Activated CD4-positive, alpha-beta T cell treated with anti-CD3 and anti-CD28 coated beads for 24 hours (primary cell): ENCODE data around the gene TREM1.

Experiments
- DNase-seq, 2 donors: peaks; one replicate each; pipeline ENCODE4 v3.0.0-alpha.2; 2020; ENCODE audit warnings: low read depth in 2 of 2

TREM1 gene

DNA sequence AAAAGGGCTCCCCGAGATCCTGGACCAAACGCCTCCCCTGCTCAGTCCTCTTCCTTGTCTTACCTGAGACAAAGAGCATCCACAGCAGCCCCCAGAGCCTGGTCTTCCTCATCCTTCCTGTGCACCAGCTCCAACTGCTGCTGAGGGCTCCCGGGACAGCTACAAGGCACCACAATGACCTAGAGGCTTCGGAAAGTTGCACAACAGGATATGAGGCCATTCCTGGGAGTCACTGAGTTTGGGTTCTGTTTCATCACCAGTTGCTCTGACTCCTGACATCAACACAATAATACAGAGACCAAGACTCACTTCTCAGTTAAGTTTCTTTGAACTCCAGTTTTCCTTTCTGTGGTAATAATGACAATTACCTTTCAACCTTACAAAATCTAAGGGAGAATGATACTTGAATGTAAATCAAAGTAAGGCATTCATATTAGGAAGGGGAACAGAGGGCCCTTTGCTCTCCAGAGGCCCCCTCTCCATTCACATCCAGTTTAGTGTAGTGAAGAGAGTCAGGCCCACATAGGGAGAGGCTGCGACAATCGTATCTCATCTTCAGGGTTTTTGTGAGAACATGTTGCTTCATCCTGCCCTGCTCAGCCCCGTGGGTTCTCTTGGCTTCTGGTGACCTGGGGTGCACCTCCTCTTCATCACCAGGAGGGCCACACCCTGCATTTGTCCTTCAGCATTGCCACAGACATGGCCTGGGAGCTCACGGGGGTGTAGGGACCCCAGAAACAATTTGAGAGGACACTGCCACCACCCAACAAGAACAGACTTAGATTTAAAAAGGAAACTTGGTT, at the start of gene TREM1:
Gene TREM1, minus strand, starts transcription at position 139 of the 803 bp plus-strand sequence. Its CDS starts 27 bp downstream, at position 112.
- DNase-seq: no peak

DNA sequence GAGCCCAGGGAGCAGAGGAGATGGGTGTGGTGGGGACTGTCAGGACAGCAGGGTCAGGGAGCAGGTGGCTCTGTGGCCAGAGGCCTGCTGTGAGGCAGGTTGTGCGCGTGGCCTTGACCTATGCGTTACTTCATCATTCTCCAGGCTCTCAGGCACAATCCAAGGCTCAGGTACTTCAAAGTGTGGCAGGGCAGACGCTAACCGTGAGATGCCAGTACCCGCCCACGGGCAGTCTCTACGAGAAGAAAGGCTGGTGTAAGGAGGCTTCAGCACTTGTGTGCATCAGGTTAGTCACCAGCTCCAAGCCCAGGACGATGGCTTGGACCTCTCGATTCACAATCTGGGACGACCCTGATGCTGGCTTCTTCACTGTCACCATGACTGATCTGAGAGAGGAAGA, 49.5 kb upstream of the TREM1 start:
- DNase-seq: no peak

DNA sequence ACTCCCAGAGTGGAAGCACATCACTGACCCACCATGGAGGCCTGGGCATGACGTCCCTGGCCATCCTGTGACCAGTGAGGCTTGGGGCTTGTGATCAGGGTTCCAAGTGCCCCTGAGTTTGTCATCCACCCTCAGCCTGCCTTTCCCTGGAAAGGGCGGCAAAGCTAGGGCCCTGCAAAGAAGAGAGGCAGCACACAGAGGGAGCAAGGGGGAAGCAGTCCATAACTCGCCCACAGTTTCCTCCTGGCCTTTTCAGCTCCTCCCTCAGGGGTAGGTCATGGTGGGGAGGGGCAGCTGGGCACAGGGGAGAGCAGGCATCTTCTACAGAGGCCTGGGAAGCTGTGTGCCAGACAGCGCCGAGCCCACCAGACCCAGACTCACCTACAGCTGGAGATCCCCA, 48.8 kb upstream of the TREM1 start, which contains the start of gene NCR2:
Gene NCR2, plus strand, starts transcription at position 313 of the 400 bp plus-strand sequence. CDS start 269 bp downstream, outside the sequence.
- no peak for DNase-seq

DNA sequence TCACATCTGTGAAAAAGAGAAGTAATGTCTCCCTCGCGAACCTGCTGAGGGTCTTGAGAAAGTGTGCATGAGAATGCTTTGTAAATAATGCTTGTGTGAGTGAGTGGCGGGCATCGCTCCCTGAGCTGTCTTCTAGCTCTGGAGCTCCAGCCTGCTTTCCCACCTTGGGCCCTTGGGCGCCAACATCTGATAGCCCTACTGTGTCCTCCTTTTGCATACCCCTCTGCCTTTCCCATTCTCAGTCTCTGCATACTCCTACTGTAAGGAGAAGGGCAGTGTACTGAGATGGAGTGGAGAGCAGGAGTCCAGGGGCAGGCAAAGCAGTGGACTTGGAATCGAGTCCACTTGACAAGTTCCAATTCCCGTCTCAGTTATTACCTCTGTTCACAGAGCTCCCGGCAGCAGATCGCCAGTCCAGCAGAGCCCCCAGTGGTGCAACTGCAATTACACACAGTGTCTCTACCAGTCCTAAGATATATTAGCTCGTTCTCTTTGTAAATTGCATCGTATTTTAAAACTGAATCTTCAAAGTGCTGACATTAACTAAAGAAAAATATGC, 48.1 kb upstream of the TREM1 start:
- no peak for DNase-seq

DNA sequence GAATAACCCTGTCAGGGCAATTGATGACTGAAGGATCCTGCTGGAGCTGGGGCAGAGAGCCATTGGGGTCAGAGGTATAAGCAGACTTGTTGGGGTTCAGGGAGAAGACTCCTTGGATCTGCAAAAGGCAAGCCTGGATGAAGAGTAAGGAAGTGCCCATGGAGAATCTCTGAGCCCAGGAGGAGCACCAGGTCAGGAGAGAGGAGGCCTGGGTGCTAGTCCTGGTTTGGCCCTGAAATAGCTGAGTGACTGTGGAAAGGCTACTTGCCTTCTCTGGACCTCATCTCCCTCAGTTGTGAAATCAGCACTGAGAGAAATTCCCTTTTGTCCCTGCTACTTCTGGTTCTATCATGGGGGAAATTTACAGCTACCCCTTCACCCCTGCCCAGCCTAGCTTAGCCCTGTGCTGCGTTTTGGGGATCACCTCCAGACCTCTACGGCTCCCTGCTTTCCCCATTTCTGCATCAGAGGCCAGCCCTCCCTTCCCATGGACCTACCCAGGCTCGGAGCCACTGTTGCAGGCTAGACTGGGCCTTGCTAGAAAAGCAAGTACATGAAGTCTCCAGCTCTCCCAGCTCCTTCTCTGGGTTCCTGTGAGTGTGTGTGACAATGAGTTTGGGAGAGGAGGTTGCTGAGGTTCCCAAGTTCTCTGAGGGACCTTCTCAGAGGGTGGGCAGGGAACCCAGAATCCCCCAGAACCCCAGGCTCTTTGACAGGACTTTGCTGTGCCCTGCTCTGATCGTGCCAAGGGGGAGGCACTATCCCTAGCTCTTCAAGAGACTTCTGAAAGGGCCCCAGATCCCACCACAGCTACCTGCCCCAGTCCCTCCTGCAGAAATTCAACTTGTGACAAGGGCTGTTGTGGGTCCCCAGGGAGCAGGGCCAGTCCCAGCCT, 46.6 kb upstream of the TREM1 start:
- no peak for DNase-seq

DNA sequence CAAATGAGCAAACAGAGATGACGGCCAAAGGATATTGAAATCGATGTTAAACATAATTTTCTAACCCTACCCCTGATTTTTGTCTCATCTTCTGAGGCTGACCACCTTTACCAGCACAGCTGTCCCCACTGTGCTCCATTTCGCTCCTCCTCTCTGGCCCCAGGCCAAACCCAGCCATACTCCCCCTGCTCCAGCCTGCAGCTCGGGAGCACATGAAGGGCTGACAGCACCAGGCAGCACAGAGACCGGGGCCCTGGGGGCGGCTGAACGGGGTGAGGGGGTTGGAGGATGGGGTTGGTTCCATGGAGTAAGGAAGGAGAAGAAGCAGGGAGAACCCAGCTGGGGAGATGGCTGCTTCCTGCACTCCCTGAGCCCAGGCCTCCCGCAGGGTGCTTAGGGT, 45.8 kb upstream of the TREM1 start:
- no peak for DNase-seq

DNA sequence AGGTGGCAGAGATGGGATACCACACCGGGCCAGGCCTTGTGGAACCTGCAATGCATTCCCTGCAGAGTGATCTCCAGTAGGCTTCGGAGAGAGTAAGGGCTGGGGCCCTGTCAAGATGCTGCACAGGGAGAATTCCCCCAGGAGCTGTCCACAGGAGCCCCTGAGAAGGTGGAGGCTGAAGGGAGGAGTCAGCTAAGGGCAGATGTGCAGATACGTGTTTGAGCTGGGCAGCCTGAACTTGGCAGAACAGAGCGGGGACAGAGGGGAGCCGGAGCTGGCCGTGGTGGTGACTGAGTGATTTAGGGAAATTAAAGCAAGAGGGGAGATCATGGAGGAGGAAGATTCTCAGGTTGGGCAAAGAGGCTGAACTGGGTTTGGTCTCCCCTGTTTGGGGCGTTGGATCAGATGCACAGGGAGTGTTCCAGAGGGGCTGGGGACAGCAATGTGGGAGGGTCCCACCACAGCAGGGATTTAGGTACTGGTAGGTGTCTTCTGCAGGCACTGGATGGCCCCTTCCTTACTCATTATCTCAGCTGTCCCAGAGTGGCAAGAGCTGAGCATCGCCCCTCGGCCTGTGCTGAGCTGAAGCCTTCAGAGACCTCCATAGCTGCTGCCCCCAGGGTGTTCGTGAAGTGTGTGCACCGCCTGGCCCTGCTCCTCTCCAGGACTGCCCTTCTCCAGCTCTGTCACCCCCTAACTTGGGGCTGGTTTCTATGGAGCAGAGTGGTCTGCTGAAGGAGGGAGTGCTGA, 45.1 kb upstream of the TREM1 start:
- no peak for DNase-seq

DNA sequence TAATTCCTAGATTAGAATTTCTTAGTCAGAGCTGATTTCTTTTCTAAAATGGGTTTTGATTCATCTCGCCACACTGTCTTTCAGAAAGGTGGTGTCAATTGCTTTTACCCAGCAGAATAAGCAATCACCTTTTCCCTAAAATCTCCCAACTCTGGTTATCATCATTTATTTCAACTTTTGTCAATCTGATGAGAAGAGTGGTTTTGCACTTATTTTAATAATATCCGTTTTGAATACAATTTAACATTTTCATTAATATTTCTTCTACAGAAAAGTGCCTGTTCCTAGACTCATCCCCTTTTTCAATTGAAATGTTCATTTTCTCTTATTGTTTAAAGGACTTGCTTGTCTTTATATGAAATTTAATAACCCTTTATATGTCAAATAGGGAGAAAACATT, 40.7 kb upstream of the TREM1 start:
- no peak for DNase-seq

DNA sequence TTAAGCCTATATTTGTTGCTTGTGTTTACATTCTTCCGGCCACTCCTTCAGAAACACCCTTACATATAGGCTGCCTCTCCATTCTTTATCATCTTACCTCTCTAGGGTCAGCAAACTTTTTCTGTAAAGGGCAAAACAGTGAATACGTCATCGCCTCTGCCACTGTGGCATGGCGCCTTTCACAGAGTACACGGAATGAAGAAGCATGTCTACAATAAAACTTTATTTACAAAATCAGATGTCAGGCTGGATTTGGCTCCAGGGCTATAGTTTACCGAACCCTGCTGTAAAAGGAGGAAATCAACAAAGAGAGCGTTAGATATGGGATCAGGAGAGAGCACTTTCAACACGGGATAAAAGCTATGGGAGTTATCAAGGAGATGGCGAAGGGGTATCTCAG, 39.6 kb upstream of the TREM1 start:
- no peak for DNase-seq

DNA sequence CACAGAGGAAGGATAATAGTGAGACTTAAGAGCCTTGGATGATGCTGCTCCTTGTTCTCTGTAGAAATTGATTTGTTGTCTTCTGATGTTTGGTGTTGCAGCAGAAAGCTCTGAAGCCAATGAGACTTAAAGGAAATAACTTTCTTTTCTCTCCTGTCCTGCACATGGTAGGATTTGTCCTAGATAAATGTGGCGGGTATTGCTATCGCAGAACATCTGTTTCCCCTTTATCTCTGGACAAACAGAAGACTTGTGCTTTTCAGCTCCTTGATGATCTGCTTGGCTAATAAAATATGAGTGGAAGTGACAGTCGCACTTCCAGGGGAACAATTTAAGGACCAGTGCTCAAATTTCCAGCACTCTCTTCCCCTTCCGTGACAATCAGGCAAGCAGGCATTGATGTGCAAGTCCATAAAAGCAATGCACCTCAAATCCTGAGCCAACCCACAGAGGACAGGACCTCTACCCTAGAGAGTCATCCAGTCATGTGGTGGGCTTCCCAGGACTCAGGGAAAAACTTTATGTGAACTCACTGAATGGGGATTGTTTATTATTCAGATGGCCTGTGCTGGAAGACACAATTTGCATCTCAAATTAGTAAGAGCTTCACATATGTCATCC, 39.1 kb upstream of the TREM1 start:
- no peak for DNase-seq

DNA sequence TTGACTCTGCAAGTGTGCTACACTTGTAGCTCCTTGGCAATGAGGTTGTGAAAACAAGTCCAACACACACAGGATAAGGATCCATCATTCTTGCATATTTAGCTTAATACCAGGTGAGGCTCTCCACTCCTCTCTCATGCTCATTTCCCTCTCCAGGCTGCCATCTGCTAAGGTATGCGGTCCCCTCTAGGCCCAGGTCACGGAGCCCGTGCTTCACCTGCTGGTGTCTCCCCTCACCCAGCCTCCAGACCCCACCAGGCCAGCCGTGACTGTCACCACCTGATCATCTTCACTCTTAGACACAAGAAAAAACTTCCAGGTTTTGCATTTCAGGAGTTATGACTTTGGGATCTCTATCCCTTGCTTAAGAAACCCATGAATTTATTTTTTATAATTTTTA, 34.7 kb upstream of the TREM1 start:
- DNase-seq: no peak

DNA sequence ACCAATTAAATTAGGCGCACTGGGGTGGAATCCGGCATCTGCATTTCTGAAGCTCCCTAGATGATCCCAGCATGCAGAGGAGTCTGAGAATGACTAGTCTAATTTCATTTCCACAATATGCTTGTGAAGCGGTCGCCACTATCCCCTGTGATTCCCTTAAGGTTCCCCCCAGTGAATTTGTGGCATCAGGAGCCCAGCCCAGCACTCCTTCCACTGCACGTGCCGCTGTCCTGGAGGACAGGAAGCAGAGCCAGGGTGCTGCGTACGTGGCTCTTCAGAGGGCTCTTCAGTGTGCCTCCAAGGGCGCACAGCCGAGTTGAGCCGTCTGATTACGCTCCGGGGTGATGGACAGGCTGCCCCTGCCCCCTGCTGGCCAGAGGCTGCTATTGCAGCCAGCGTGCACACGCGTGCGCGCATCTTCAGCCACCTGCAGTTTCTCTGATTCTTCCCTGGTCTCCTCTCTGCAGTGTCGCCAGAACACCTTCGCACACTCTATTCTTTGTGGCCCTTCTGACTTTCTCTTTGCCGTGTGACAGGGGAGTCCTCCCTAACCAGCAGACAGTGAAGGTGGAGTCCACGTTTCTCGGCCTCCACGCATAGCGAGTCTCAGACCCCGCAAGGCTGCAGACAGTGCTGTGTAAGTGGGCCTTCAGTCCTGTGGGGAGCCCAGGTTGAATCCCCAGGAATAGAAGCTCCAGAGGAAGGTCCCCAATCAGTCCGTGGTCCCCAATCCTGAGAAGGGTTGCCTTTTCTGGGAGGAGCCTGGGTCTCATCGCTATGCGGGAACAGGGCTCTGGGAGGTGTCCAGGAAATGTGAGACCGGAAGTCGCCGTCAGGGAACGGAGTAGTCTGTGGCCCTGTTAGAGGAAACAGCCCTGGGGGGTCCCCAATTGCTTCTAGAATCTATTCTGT, 32.4 kb upstream of the TREM1 start:
- peak; percentile 70 to 75 for DNase-seq

DNA sequence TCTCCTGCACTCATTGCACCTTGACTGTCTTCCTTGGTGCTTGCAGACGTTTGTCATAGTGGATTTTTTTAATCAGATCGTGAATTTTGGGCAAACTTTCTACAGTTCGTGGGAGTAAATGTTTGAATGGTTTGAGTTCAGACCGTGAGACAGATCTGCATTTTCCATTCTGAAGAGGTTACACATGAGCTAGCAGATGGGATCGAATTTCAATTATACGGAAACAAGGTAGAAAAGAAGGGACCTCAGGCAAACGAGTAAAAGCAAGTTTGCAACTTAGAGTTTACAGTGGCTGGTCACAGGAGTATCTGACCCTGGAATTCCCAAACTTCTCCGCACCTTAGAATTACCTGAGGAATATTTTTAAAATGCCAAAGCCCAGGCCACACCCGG, 31.8 kb upstream of the TREM1 start:
- DNase-seq: no peak

DNA sequence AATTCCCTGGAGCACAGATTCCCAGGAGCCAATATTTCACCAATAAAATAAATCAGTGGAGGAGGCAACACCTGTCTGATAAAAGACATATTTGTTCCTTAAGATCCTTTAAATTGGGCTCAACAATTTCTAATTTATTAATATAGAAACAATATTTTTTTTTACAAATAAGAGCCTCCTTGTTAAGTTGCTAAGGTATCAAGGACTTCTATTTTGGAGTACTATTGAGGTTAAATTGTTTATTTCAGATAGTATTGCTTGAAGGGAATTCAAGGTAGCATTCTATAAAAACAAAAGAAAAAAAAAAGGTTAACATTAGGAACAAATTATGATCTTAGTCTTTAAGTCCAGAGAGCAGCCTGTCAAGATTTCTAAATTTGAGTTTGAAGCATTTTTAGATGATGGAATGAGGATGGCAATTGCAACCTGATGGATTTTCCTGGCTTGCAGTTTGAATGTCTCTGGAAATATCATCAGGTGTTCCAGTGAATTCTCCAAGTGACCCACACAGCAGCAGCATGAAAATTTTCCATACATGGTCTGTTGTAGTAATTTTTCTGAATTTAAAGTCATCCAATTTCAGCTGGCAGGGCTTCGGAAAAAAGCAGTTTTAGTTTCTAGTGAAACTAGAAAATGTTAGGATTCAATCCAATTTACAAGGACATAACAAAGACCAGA, 29.6 kb upstream of the TREM1 start:
- DNase-seq: no peak

DNA sequence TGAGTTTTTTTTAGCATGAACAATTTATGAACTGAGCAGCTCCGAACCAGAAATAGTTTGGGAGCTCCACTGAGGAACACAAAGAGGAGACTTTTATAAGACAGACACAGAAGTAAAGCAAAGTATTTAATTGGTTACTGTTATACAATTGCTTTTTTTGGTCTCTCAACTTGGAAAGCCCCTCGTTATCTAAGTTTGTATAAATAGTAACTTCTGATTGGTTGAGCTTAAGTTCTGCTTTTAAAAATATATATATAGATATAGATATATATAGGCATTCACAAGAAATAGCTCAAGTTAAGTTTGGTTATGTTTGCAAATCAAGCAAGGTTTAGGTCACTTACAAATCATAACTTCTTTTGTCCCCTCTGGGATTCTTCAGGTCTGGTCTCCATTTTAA, 28.7 kb upstream of the TREM1 start:
- DNase-seq: no peak

DNA sequence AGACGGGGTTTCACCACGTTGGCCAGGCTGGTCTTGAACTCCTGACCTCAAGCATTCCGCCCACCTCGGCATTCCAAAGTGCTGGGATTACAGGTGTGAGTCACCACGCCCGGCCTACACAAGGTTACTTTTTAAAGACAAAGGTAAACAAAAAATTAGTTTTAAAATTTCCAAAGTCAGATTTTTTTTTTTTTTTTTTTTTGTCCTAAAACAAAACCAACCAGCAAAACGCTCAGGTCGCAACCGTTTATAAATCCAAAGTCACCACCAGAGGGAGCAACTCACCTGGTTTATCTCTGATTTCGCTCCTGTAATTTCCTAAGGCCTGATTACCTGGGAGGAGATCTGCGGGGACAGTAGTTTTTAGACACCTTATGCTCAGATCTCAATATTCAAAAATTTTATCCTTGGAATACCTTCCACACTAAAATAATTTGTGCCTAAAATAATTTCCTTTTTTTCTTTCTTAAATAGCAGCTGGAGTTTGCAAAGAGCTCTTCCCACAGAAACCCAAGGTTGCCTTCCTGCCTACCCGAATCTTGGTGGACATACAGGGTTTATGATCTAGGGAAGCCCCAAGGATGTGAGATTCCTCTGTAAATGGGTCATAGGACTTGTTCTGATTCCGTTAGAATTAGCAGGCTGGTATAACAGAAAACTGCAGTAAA, 19.8 kb upstream of the TREM1 start:
- peak; percentile 15 to 33 for DNase-seq

DNA sequence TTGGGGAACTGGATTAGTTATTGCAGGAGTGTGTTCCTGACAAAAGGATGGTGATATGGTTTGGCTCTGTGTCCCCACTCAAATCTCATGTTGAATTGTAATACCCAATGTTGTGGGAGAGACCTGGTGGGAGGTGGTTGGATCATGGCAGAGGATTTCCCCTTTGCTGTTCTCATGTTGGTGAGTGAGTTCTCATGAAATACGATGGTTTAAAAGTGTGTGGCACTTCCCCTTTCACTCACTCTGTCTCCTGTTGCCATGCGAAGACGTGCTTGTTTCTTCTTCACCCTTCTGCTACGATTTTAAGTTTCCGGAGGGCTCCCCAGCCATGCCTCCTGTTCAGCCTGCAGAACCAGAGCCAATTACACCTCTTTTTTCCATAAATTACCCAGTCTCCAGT, 16.2 kb upstream of the TREM1 start:
- no peak for DNase-seq

DNA sequence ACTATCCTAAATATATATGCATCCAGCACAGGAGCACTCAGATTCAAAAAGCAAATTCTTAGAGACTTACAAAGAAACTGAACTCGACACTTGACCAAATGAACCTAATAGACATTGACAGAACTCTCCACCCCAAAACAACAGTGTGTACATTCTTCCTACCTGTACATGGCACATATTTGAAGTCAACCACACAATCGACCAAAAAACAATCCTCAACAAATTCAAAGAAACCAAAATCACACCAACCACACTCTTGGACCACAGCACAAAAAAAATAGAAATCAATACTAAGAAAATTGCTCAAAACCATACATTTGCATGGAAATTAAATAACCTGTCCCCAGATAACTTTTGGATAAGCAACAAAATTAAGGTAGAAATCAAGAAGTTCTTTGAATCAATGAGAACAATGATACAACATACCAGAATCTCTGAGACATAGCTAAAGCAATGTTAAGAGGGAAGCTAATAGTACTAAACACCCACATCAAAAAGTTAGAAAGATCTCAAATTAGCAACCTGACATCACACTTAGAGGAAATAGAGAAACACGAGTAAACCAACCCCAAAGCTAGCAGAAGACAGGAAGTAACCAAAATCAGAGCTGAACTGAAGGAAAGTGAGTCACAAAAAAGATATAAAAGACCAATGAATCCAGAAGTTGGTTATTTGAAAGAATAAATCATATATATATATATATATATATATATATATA, 12.5 kb upstream of the TREM1 start:
- no peak for DNase-seq
